ENCODE data around the gene MAP3K4.

The MAP3K4 gene

GRCh38 chr6:160962835-160963623 is 28.5 kb upstream of the MAP3K4 start:
- H3K4me3 ChIP-seq (ENCODE audit: low read depth, low read length): no peak overlapping the region
- TF ChIP-seq, protein P1, sequence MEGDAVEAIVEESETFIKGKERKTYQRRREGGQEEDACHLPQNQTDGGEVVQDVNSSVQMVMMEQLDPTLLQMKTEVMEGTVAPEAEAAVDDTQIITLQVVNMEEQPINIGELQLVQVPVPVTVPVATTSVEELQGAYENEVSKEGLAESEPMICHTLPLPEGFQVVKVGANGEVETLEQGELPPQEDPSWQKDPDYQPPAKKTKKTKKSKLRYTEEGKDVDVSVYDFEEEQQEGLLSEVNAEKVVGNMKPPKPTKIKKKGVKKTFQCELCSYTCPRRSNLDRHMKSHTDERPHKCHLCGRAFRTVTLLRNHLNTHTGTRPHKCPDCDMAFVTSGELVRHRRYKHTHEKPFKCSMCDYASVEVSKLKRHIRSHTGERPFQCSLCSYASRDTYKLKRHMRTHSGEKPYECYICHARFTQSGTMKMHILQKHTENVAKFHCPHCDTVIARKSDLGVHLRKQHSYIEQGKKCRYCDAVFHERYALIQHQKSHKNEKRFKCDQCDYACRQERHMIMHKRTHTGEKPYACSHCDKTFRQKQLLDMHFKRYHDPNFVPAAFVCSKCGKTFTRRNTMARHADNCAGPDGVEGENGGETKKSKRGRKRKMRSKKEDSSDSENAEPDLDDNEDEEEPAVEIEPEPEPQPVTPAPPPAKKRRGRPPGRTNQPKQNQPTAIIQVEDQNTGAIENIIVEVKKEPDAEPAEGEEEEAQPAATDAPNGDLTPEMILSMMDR (IDR thresholded peaks at IDR 0.05; ENCODE audit: low read depth, low read length): no peak

GRCh38 chr6:160963651-160964050 is 27.9 kb upstream of the MAP3K4 start:
- H3K4me3 ChIP-seq (ENCODE audit: low read depth, low read length): no peak overlapping the region
- TF ChIP-seq, protein P1 (IDR thresholded peaks at IDR 0.05; ENCODE audit: low read depth, low read length): no peak

DNA sequence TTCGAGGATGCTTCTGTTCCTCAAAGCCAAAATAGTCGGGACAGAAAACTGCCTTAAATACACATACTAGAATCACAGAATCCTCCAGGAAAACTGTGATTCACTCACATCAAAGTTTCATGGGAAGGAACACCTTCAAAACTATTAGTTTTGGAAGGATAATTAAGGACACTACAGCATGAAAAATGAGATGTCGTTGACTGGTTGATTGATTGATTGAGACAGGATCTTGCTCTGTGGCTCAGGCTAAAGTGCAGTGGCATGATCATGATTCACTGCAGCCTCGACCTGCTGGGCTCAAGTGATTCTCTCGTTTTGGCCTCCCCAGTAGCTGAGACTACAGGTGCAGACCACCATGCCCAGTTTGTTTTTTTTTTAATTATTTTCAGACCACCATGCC is 25.7 kb upstream of the MAP3K4 start:
- TF ChIP-seq, protein P1 (IDR thresholded peaks at IDR 0.05; ENCODE audit: low read depth, low read length): no peak
- no peak overlapping the region for H3K4me3 ChIP-seq (ENCODE audit: low read depth, low read length)

DNA sequence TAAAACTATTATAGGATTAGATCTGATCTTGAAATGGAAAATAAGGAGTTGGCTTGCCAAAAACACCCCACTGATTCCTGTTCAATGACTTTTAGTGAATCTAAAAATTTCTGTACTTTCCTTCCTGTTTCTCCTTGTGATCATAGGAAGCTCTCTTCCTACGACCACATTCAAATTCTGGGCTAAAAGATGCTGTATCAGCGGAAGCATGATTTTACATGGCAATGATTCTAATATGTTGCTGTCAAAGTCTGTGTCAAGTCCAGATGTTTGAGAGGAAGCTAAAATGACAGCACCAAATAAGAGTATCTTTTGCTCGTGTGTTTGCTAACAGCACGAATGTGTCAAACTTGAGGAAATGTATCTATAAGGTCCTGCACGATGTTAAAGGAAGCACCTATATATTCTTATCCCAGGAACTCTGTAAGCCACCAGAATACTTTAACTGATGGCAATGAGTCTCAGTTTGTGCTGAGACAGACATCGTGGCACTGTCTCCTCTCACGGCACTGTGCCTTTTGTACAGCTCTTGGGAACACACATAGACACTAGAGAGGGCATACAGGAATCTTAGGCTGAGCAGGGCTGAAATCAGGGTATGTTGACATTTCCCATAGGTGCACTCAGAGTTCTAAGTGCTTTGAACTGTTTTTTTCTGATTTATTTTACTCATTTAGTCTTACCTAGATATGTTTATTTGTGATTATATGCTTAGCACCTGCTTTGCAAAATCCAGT is 24.9 kb upstream of the MAP3K4 start:
- TF ChIP-seq, protein P1 (IDR thresholded peaks at IDR 0.05; ENCODE audit: low read depth, low read length): no peak
- no peak overlapping the region for H3K4me3 ChIP-seq (ENCODE audit: low read depth, low read length)

DNA sequence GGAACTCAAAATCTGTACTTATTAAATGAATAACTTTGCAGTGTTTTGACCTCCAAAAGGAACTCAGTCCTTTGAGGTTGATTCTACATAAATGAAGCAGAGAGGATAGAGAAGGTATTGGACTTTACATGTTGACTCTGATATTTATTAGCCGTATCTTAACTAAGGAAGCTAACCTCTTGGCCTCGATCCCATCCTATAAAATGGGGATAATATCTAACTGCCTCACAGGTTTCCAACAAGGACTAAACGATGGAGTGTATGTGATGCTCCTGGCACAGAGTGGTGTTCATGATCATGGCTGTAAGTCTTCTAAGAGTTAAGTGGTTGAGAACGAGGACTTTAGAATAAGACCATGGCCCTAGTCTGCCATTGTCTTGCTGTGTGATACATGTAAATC is 24.2 kb upstream of the MAP3K4 start:
- no peak overlapping the region for H3K4me3 ChIP-seq (ENCODE audit: low read depth, low read length)
- TF ChIP-seq, protein P1 (IDR thresholded peaks at IDR 0.05; ENCODE audit: low read depth, low read length): no peak

- no peak overlapping the region for H3K4me3 ChIP-seq (ENCODE audit: low read depth, low read length)
- TF ChIP-seq, protein P1 (IDR thresholded peaks at IDR 0.05; ENCODE audit: low read depth, low read length): no peak
Observed at GRCh38 chr6:160967833-160968232, 23.7 kb upstream of the MAP3K4 start.

GRCh38 chr6:160971171-160971570 is 20.4 kb upstream of the MAP3K4 start:
- H3K4me3 ChIP-seq (ENCODE audit: low read depth, low read length): no peak overlapping the region
- TF ChIP-seq, protein P1 (IDR thresholded peaks at IDR 0.05; ENCODE audit: low read depth, low read length): no peak
